ENCODE data around the gene SPRR2D.
"Not testable (repeated sequence)": the region's sequence is repeated elsewhere in the genome, so short reads cannot be mapped to it uniquely, and the experiment has no call there.

The SPRR2D gene

DNA sequence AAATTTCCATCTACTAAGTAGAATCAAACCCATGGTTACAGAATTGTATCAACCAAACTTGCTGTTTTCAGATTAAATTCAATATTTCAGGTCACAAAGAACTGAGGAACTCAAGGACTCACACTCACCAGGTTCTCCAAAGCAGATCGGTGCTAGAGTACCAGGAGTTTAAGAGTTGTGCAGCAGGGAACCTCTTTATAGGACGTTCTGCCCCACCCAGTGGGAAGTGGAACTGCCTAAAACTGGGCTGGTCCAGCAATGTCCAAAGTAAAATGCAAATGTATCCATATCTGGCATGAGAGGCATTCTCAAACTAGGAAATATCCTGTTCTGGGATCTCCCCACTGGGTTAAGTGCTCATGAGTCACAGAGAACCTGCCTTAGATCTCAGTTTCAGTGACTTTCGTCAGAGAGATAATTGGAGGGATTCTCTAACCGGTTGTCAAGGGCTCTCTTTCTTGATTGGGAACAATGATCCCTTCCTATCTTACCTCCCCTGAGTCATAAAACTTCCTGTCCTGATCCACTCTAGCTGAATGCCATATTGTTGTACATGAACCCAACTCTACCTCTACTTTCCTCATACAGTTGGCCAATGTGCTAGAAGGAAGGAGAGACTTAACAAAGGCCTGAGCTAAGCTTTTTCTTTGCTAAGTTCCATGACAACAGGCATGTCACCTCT lies at the start of gene SPRR2D:
SPRR2D (minus strand) TSS at position 171 of the 682 bp plus-strand sequence. CDS start 774 bp downstream, outside the sequence.
- no peak for DNase-seq (ENCODE audit: low spot score)

GRCh38 chr1:153087652-153088051 lies 46.7 kb upstream of the SPRR2D start:
- no peak for DNase-seq (ENCODE audit: low spot score)

DNA sequence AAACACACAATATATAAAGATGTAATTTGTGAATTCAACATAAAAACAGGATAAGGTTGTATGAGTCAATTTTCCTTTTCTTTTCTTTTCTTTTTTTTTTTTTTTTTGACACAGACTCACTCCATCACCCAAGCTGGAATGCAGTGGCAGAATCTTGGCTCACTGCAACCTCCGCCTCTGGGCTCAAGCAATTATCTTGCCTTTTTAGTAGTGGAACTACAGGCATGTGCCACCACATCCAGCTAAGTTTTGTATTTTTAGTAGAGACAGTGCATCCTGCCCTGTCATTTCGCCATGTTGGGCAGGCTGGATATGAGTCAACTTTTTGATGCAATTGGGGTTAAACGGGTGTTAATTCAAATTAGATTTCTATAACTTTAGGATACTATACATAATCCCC lies 40.8 kb upstream of the SPRR2D start:
- no peak for DNase-seq (ENCODE audit: low spot score)

DNA sequence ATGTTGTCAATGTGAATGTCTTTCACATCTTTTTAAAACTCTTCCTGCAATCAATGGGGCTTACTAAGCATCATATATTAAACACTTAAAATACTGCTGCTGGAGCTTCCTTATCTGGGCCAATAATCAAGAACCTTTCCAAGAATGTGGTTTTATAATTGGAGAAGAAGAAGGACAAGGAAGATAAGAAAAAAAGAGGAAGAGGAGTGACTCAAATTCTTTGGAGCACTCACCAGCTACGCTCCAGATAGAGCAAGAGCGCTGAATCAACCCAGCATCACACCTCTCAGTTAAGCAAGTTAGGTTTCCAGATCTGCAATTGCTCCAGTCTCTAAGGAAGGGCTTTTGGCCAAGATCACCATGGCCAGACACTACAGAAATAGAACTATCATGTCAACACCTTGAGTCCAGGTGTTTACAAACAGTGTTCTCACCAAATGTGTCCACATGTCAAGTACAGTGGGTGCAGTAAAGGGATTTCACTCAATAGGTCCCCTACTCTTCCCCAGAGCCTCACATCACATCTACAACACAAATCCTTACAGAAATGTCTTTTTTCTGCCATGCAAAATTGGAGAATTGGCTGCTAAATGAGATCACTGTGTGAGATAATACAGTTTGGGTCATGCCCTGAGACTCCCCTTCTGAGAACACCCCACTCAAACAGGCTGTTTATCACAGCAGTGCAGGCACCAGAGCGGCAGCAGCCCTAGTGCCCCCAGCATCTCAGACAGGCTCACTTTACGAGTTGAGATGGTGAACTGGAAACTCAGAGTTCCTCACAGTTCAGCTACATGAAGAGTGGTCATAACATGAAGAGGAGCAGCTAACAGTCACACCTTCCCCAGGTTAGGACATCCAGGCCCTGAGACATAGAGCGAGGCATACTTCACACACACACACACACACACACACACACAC lies 32.1 kb upstream of the SPRR2D start:
- DNase-seq (ENCODE audit: low spot score) = no peak

DNA sequence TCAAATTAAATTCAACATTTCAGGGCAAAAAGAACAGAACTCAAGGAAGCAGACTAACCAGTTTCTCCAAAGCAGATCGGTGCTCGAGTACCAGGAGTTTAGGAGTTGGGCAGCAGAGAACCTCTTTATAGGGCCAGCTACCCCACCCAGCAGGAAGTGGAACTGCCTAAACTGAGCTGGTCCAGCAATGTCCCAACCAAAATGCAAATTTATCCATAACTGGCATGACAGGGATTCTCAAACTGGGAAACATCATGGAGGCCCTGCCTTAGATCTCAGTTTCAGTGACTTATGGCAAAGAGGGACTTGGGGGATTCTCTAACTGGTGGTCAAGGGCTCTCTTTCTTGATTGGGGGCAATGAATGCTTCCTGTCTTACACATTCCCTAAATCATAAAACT lies 30.6 kb upstream of the SPRR2D start, which contains the start of gene SPRR2B:
SPRR2B (minus strand) TSS at position 101 of the 400 bp plus-strand sequence. CDS start 772 bp downstream, outside the sequence.
- no peak for DNase-seq (ENCODE audit: low spot score)

GRCh38 chr1:153070243-153070642 lies 29.3 kb upstream of the SPRR2D start:
- no peak for DNase-seq (ENCODE audit: low spot score)

DNA sequence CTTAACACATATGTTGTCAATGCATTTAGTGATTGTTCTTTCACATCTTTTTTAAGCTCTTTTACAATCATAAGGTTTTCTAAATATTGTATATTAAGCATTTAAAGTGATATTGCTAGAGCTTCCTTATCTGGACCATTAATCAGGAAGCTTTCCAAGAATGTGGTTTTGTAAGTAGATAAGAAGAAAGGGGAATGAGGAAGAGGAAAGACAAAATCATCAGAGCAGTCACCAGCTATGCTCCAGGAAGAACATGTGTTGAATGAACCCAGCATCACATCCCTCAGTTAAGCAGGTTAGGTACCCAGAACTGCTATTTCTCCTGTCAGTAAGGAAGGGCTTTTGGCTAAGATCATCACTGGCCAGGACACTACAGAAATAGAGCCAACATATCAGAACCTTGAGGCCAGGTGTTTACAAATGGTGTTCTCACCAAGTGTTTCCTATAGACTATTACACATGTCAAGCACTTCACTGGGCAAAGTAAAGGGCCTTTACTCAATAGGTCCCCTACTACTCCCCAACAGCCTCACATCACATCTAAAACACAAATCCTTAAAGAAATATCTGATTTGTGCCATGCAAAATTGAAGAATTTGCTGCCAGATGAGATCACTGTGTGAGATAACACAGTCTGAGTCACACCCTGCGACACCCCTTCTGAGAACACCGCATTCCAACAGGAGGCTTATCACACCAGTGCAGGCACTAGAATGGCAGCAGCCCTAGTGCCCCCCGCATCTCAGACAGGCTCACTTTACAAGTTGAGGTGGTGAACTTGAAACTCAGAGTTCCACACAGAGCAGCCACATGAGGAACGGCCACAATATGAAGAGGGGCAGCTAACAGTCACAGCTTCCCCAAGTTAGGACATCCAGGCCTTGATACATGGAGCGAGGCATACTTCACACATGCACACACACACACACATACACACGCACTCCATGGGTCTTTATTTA lies 18.2 kb upstream of the SPRR2D start:
- peak; percentile 8 for DNase-seq (ENCODE audit: low spot score)

DNA sequence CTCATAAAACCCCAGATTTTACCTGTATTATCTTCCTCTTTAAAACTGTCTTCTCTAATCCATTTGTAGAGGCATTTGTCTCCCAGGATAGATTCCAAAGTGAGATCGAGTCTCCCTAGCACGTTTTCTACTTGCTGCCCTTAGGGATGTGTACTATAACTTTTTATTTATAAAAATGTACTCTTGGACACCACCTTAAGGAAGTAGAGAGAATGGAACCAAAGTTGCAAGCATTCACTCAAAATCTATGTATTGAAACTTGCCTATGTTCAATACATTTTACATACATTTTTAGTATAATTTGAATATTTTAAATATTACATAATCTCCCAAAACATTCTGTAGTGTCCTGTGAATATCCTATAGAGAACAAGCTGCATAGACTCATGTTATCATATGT lies 17.2 kb upstream of the SPRR2D start:
- DNase-seq (ENCODE audit: low spot score) = no peak

GRCh38 chr1:153057375-153057774 lies 16.5 kb upstream of the SPRR2D start, which contains the start of gene SPRR2A:
SPRR2A (minus strand) TSS chr1:153057512; CDS start chr1:153056735, 777 bp downstream.
- DNase-seq (ENCODE audit: low spot score) = no peak

GRCh38 chr1:153056111-153056510 lies 15.2 kb upstream of the SPRR2D start:
- not testable (repeated sequence) for DNase-seq (ENCODE audit: low spot score)

- no peak for DNase-seq (ENCODE audit: low spot score)
These were observed 8.3 kb upstream of the SPRR2D start for GRCh38 chr1:153049211-153049610.

GRCh38 chr1:153035211-153035610 lies 5.7 kb downstream of the SPRR2D start:
- no peak for DNase-seq (ENCODE audit: low spot score)

GRCh38 chr1:153032677-153033308 lies 8.1 kb downstream of the SPRR2D start:
- peak; percentile 36 for DNase-seq (ENCODE audit: low spot score)

DNA sequence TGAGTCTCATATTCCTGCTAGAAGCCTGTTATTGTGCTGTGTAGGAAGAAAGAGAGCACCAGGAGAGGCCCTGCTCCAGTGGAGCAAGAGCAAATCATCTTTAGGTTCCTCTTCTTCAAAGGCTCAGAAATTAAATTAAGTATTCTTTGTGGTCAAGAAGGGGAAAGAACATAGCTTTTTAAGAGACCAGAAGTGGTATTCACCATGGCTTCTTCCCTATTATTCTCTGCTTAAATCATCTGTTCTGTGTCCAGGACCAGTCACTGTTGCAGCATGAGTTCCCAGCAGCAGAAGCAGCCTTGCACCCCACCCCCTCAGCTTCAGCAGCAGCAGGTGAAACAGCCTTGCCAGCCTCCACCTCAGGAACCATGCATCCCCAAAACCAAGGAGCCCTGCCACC lies 8.8 kb downstream of the SPRR2D start:
- no peak for DNase-seq (ENCODE audit: low spot score)

DNA sequence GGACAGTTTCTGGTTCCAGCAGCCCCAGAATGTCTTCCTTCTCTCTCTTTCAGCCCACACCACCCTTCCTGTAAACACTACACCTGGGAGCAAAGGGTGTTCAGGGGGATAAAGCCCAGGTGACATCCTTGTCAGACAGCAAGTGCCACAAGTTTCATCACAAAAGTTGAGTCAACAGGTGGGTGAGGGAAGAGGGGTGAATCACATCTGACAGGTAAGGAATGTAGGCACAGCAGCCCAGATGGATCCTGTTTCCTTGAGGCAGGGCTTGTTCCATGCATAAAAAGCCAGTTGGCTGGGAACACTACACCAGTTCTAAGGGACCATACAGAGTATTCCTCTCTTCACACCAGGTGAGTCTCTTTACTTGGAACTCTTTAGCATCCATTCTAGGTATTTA lies 10.0 kb downstream of the SPRR2D start, which contains the start of gene SPRR1B:
SPRR1B (plus strand) TSS at position 309 of the 400 bp plus-strand sequence. CDS start 1,143 bp downstream, outside the sequence.
- no peak for DNase-seq (ENCODE audit: low spot score)

- no peak for DNase-seq (ENCODE audit: low spot score)
These were observed 12.2 kb downstream of the SPRR2D start for GRCh38 chr1:153028766-153029165.

DNA sequence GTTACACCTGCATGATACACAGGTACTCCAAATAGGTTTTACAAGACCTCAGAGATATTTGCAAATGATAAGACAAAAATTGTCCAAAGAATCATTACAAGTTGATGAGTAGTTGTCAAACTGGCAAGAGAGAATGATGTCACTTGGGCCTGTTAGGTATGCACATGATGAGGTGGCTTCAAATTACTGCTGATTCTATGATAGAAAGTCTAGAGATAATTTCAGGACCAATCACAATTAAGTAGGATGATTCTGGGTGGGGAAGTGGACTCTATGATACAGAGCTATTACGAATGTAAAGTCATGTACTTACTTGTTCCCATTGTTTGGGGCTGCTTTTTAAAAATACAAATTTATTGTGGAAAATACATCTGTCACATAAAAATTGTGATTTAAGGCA lies 15.1 kb downstream of the SPRR2D start:
- no peak for DNase-seq (ENCODE audit: low spot score)

DNA sequence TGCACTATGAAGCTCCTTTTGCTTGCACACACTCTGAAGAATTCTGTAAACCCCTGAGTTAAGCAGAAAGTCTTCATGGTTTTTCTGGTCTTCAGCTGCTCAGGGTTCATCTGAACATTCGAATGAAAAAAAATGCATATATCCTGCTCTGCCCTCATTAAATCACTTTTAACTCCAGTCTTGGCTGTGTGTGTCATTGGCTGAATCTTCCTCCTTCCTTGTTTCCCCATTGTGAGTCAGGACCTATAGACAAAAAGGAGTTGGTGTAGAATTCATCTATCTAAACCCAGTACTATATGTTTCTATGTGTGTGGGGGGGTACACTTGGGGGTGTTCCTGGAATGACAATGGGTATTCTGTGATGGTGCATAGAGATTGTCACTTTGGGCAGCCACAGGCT lies 16.5 kb downstream of the SPRR2D start:
- DNase-seq (ENCODE audit: low spot score) = no peak

- DNase-seq (ENCODE audit: low spot score) = no peak
These were observed 17.8 kb downstream of the SPRR2D start for GRCh38 chr1:153023109-153023508.

GRCh38 chr1:153022340-153022739 lies 18.6 kb downstream of the SPRR2D start:
- not testable (repeated sequence) for DNase-seq (ENCODE audit: low spot score)

DNA sequence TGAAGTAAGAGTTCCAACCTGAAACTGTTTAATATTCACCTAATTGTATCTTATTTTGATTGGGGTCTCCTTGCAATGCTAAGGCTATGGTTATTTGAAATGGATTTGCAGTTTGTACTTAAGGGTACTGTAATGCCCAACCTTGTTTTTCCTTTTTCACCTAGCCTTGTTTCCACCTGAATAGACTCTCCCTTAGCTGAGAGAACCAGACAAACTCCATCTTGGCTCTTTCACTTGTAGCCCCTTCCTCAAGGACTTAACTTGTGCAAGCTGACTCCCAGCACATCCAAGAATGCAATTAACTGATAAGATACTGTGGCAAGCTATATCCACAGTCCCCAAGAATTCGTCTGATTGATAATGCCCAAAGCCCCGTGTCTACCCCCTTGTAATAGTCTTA lies 19.1 kb downstream of the SPRR2D start:
- DNase-seq (ENCODE audit: low spot score) = not testable (repeated sequence)

Data from LoVo (cell line).